OCI-LY1 (cell line): ENCODE measurements around the gene PPP1R1C.

Source experiments
- EZH2 ChIP-seq: fragments of 200-600 bp; sonication (generic), shearing (Covaris generic); IDR thresholded peaks from 2 replicates; pipeline ENCODE4 v1.8.0; 2017; ENCODE audit warnings: borderline replicate concordance, mixed run types, mild to moderate bottlenecking, antibody characterized with exemption, low read length, moderate library complexity, mixed read lengths
- TF ChIP-seq, protein P1 (sequence below): fragments of 200-600 bp; sonication (generic), shearing (Covaris generic); IDR thresholded peaks from 2 replicates; pipeline ENCODE4 v1.5.1; 2017; ENCODE audit warnings: mild to moderate bottlenecking, antibody characterized with exemption, low read length, moderate library complexity, mixed read lengths

DNA sequence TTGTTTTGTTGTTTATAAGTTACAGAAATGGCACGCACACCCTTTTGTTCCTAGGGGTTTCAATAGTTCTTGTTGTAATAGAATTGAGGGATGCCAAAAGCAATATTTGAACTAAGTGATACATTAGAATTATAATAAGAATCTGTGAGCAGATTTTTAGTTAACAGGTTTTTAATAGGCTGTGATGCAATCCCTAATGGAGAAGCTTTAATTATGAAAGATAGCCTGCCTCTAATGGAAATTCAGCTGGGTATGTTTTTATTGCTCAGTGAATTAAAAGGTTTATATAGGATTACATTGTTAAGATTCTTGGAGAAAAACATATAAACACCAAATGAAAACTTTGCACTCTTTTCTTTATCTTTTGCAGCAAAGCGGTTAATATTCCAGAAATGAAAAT is 131.1 kb downstream of the PPP1R1C start:
- TF ChIP-seq, protein P1, sequence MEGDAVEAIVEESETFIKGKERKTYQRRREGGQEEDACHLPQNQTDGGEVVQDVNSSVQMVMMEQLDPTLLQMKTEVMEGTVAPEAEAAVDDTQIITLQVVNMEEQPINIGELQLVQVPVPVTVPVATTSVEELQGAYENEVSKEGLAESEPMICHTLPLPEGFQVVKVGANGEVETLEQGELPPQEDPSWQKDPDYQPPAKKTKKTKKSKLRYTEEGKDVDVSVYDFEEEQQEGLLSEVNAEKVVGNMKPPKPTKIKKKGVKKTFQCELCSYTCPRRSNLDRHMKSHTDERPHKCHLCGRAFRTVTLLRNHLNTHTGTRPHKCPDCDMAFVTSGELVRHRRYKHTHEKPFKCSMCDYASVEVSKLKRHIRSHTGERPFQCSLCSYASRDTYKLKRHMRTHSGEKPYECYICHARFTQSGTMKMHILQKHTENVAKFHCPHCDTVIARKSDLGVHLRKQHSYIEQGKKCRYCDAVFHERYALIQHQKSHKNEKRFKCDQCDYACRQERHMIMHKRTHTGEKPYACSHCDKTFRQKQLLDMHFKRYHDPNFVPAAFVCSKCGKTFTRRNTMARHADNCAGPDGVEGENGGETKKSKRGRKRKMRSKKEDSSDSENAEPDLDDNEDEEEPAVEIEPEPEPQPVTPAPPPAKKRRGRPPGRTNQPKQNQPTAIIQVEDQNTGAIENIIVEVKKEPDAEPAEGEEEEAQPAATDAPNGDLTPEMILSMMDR, result no peak
- no peak for TF ChIP-seq EZH2
